Tibial artery (tissue), 4 donors: ENCODE data around the gene PRKCG.
"Not testable (repeated sequence)": the region's sequence is repeated elsewhere in the genome, so short reads cannot be mapped to it uniquely, and the experiment has no call there.

ENCODE experiments used
- DNase-seq, 2 donors: peaks; one replicate each; pipeline ENCODE4 v3.0.0-alpha.2; 2019
- H3K27ac ChIP-seq, 2 donors: fragments of 200-600 bp; sonication (generic) in 1 of 2; 1 replicate in 1 of 2; 2 replicates in 1 of 2; pipeline ENCODE4 v1.5.1; 2018 to 2019; ENCODE audit warnings: mild to moderate bottlenecking in 1 of 2
- H3K27me3 ChIP-seq, 2 donors: fragments of 200-600 bp; sonication (generic) in 1 of 2; one replicate each; pipeline versions ENCODE4 v1.5.1 to v1.6.0; 2016 to 2019
- H3K36me3 ChIP-seq, 3 donors: fragments of 200-600 bp; sonication (generic) in 2 of 3; one replicate each; pipeline ENCODE4 v1.5.1; 2016 to 2019; ENCODE audit warnings: mild to moderate bottlenecking in 2 of 3
- H3K4me1 ChIP-seq, 4 donors: fragments of 200-600 bp; sonication (generic) in 2 of 4; 1 replicate in 3 of 4; 2 replicates in 1 of 4; pipeline ENCODE4 v1.5.1; 2016 to 2019
- H3K4me3 ChIP-seq, 2 donors: fragments of 200-600 bp; sonication (generic) in 1 of 2; 1 replicate in 1 of 2; 2 replicates in 1 of 2; pipeline ENCODE4 v1.5.1; 2018 to 2019; ENCODE audit warnings: mild to moderate bottlenecking in 2 of 2
- H3K9me3 ChIP-seq, 3 donors: fragments of 200-600 bp; sonication (generic) in 1 of 3; one replicate each; pipeline ENCODE4 v1.5.1; 2016 to 2019
- CTCF ChIP-seq, 2 experiments: fragments of 200-600 bp in 1 of 2; fragments of 450-650 bp in 1 of 2; IDR thresholded peaks; one replicate each; pipeline ENCODE4 v1.5.1; 2017 to 2019; ENCODE audit warnings: antibody characterized with exemption in 2 of 2, mild to moderate bottlenecking in 1 of 2, moderate library complexity in 1 of 2
- intact Hi-C: fragments of 100-400 bp; cut with DNase I; formaldehyde crosslinking; loops from one replicate; pipeline ENCODE4 v1.15.0; 2023; ENCODE audit warnings: low total_unique reads

PRKCG gene

GRCh38 chr19:53881482-53882390 is at the start of gene PRKCG:
TSS of gene PRKCG (plus strand) at chr19:53882197. CDS start at chr19:53882495, 298 bp downstream.
- DNase-seq: no peak
- H3K27me3 ChIP-seq: peaks cover 0 to 43% of the 10 kb centered on the region in 2 donors

GRCh38 chr19:53832861-53833260 is 49.1 kb upstream of the PRKCG start:
- H3K36me3 ChIP-seq, intact Hi-C loops, H3K4me3 ChIP-seq, H3K27ac ChIP-seq, DNase-seq, H3K9me3 ChIP-seq, H3K4me1 ChIP-seq: not testable (repeated sequence)
- peaks cover 0 to 20% of the 10 kb centered on the region in 2 donors for H3K27me3 ChIP-seq

More at GRCh38 chr19:53881482-53882390, at the start of gene PRKCG:
- peak in 1 of 2 experiments; percentile 40 for TF ChIP-seq CTCF (IDR thresholded peaks at IDR 0.05)
- Histone ChIP-seq H3K9me3 (no peaks in the 10 kb centered on the region), H3K4me1 (peaks cover 0 to 30% (median 22%) of the 10 kb centered on the region in 4 donors), H3K4me3 (peak within 1 kb of the TSS in 1 of 2 donors; percentile 29), H3K27ac (no peak within 1 kb of the TSS), H3K36me3 (peaks cover 0 to 3% (median 0%) of the 10 kb centered on the region in 3 donors)
- intact Hi-C loops: no loop called here

- DNase-seq, H3K27ac ChIP-seq, H3K4me3 ChIP-seq, H3K36me3 ChIP-seq, H3K9me3 ChIP-seq, H3K27me3 ChIP-seq, H3K4me1 ChIP-seq: not testable (repeated sequence)
- intact Hi-C loops: loop anchor here (2.0 kb wide), 1 partner anchor 184 kb away; no protein-coding TSS in a partner anchor
Observed at GRCh38 chr19:53838446-53838845, 43.6 kb upstream of the PRKCG start.

- H3K27ac ChIP-seq, DNase-seq, intact Hi-C loops, H3K4me1 ChIP-seq, H3K9me3 ChIP-seq, H3K36me3 ChIP-seq, H3K4me3 ChIP-seq: not testable (repeated sequence)
- peaks cover 0 to 14% of the 10 kb centered on the region in 2 donors for H3K27me3 ChIP-seq
Observed at GRCh38 chr19:53840241-53840640, 41.8 kb upstream of the PRKCG start.

GRCh38 chr19:53840914-53841313 is 41.1 kb upstream of the PRKCG start:
- intact Hi-C loops: not testable (repeated sequence)

GRCh38 chr19:53844849-53845246 is 37.1 kb upstream of the PRKCG start:
- Histone ChIP-seq H3K4me3 (no peak overlapping the region), H3K9me3 (no peaks in the 10 kb centered on the region), H3K4me1 (peaks cover 0 to 10% (median 0%) of the 10 kb centered on the region in 4 donors), H3K36me3 (no peaks in the 10 kb centered on the region), H3K27me3 (peaks cover 0 to 9% of the 10 kb centered on the region in 2 donors), H3K27ac (no peak overlapping the region)
- DNase-seq: no peak
- no peak for TF ChIP-seq CTCF (IDR thresholded peaks at IDR 0.05)
- intact Hi-C loops: no loop called here

More at GRCh38 chr19:53840914-53841313, 41.1 kb upstream of the PRKCG start:
- not testable (repeated sequence) for DNase-seq, H3K27ac ChIP-seq, H3K36me3 ChIP-seq, H3K9me3 ChIP-seq, H3K4me3 ChIP-seq, H3K4me1 ChIP-seq
- peaks cover 0 to 16% of the 10 kb centered on the region in 2 donors for H3K27me3 ChIP-seq

- no peaks in the 10 kb centered on the region for H3K9me3 ChIP-seq
- peaks cover 0 to 18% of the 10 kb centered on the region in 2 donors for H3K27me3 ChIP-seq
- H3K4me3 ChIP-seq: no peak overlapping the region
- H3K36me3 ChIP-seq: no peaks in the 10 kb centered on the region
- peaks cover 0 to 4% (median 0%) of the 10 kb centered on the region in 4 donors for H3K4me1 ChIP-seq
- intact Hi-C loops: no loop called here
- no peak for TF ChIP-seq CTCF (IDR thresholded peaks at IDR 0.05)
- no peak overlapping the region for H3K27ac ChIP-seq
- DNase-seq: no peak
Observed at GRCh38 chr19:53847555-53847954, 34.4 kb upstream of the PRKCG start.
